ENCODE results near the gene TBC1D22B. TPM values are rescaled to one million over a fixed set of nuclear protein-coding genes. Genes with fewer than 3 reads are reported as not detected.

TBC1D22B gene
- total and polyA plus RNA-seq, 9 of the 15 experiments (the other 6 are each of a cell fraction or from before 2014, with no cell fraction given) = 4.8 to 24.2 (median 13.5) TPM

DNA sequence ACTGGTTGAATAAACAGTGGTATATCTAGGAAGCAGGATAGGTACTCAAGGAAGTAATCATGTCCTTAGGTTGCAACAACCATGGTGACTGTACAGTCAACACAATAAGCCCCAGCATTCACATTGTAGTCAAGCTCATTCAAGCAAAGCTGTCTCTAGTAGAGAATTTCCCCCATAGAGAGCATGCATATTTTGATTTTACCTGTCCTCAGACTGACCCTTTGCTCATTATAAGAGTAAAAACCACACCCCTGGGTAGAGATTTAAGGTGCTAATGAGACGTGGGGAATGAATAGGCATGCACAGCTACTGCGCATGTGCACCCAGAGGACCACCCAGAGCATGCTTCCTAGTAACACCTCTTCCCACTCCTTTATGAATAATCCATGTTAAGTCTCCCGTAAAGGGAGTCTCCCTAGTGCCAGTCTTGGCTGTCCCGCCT is 90.1 kb downstream of the TBC1D22B start:
- H3K4me1 ChIP-seq (replicated peaks in 1 of 2; ENCODE audit: control insufficient read depth in 2 of 2, insufficient read depth in 2 of 2, low read length in 2 of 2) = no peaks in the 10 kb centered on the region
- no peaks in the 10 kb centered on the region for H4K20me1 ChIP-seq (replicated peaks; ENCODE audit: control insufficient read depth, insufficient read depth, low read length)
- H3K4me2 ChIP-seq (ENCODE audit: insufficient read depth, low read length) = no peak overlapping the region
- H3K9me1 ChIP-seq (ENCODE audit: control insufficient read depth, insufficient read depth, low read length) = no peaks in the 10 kb centered on the region
- no peak overlapping the region for H2AFZ ChIP-seq (ENCODE audit: low read depth, low read length)
- no peak overlapping the region for H3K9ac ChIP-seq (ENCODE audit: insufficient read depth in 1 of 2, low read depth in 2 of 2, low read length in 2 of 2)
- ChIA-PET CTCF (ENCODE audit: low intra/inter-chr PET ratio) (no interaction called here), POLR2A (no interaction called here)
- no peaks in the 10 kb centered on the region for H3K9me3 ChIP-seq (replicated peaks; ENCODE audit: control insufficient read depth, insufficient read depth, low read depth, low read length)
- H3K27ac ChIP-seq (ENCODE audit: extremely low read depth, low read depth, low read length) = no peak overlapping the region
- no peaks in the 10 kb centered on the region for H3K79me2 ChIP-seq (ENCODE audit: control insufficient read depth, insufficient read depth, low read length)
- H3K4me3 ChIP-seq = no peak overlapping the region
- 36% methylated on average over 4 of the region's 4 CpGs for WGBS (ENCODE audit: insufficient coverage, low coverage, missing lambda C conversion rate)
- BruUV-seq (replicated peaks) = no TSS peak
- in situ Hi-C loops (cut with MboI) = no loop called here
- DNase-seq (ENCODE audit: extremely low read depth in 1 of 4, low spot score in 3 of 4) (no peak), FAIRE-seq (no peak), ATAC-seq (no peak)
- H3K27me3 ChIP-seq (ENCODE audit: control insufficient read depth in 2 of 2, insufficient read depth in 2 of 2, low read length in 2 of 2) = peaks cover 5 to 7% of the 10 kb centered on the region in 2 experiments; a peak in 3 of 5 replicates
- H3K36me3 ChIP-seq (ENCODE audit: control insufficient read depth, insufficient read depth, low read length) = no peaks in the 10 kb centered on the region
- intact Hi-C loops (cut with micrococcal nuclease) = no loop called here
- TF ChIP-seq ZNF507 (tag; conservative IDR thresholded peaks at IDR 0.05) (no peak), NRF1 (conservative IDR thresholded peaks at IDR 0.05 in 1 of 2, IDR thresholded peaks at IDR 0.05 in 1 of 2) (peak; percentile 58 to 64)

DNA sequence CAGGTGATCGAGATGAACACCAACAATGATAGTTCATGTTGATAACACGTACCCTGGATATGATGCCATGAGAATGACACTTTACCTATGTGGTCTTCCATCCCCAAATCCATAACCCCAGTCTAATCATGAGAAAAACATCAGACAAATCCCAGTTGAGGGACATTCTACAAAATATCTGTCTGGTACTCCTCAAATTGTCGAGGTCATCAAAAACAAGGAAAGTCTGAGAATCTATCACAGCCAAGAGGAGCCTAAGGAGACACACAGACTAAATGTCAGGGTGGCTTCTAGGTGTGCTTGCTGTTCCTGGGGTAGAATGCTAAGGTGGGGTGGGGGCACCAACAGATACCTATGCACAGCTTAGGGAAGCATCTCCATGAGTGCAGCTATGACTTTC is 93.5 kb downstream of the TBC1D22B start:
- no peak for FAIRE-seq
- POLR2A ChIA-PET = interaction anchor here (1.3 kb wide), 1 partner anchor 16 kb away, joined by 3 read pairs; no protein-coding TSS in a partner anchor

More for the DNA sequence above, 93.5 kb downstream of the TBC1D22B start:
- Histone ChIP-seq H3K4me2 (ENCODE audit: insufficient read depth, low read length) (no peak overlapping the region), H3K27me3 (ENCODE audit: control insufficient read depth in 2 of 2, insufficient read depth in 2 of 2, low read length in 2 of 2) (no peaks in the 10 kb centered on the region), H3K4me1 (replicated peaks in 1 of 2; ENCODE audit: control insufficient read depth in 2 of 2, insufficient read depth in 2 of 2, low read length in 2 of 2) (peaks cover 11 to 23% of the 10 kb centered on the region in 2 experiments; a peak in 4 of 5 replicates), H4K20me1 (replicated peaks; ENCODE audit: control insufficient read depth, insufficient read depth, low read length) (no peaks in the 10 kb centered on the region), H3K9me3 (replicated peaks; ENCODE audit: control insufficient read depth, insufficient read depth, low read depth, low read length) (no peaks in the 10 kb centered on the region), H3K9ac (ENCODE audit: insufficient read depth in 1 of 2, low read depth in 2 of 2, low read length in 2 of 2) (no peak overlapping the region), H3K9me1 (ENCODE audit: control insufficient read depth, insufficient read depth, low read length) (no peaks in the 10 kb centered on the region), H3K4me3 (no peak overlapping the region), H3K36me3 (ENCODE audit: control insufficient read depth, insufficient read depth, low read length) (no peaks in the 10 kb centered on the region), H3K79me2 (ENCODE audit: control insufficient read depth, insufficient read depth, low read length) (peaks cover 25% of the 10 kb centered on the region), H2AFZ (ENCODE audit: low read depth, low read length) (no peak overlapping the region), H3K27ac (ENCODE audit: extremely low read depth, low read depth, low read length) (no peak overlapping the region)
- TF ChIP-seq C11orf30 (IDR thresholded peaks at IDR 0.05; ENCODE audit: low read depth) (peak; percentile 83), ZNF316 (IDR thresholded peaks at IDR 0.05) (peak; percentile 92), RFX7 (CRISPR knock-in tag; IDR thresholded peaks at IDR 0.05) (no peak), MAFK (IDR thresholded peaks at IDR 0.05; ENCODE audit: low read length) (peak; percentile 66), ZNF263 (CRISPR knock-in tag; IDR thresholded peaks at IDR 0.05; ENCODE audit: borderline replicate concordance) (no peak), SRSF9 (IDR thresholded peaks at IDR 0.05; ENCODE audit: borderline replicate concordance, low read depth, low read length) (no peak), MAFF (IDR thresholded peaks at IDR 0.05; ENCODE audit: low read length) (peak; percentile 64), MAFG (tag; conservative IDR thresholded peaks at IDR 0.05) (peak; percentile 68)
- 3% methylated on average over 3 of the region's 3 CpGs for WGBS (ENCODE audit: insufficient coverage, low coverage, missing lambda C conversion rate)
- in situ Hi-C loops (cut with MboI) = loop anchor here (25.0 kb wide), 1 partner anchor 1136 kb away; no protein-coding TSS in a partner anchor
- intact Hi-C loops (cut with micrococcal nuclease) = no loop called here
- CTCF ChIA-PET (ENCODE audit: low intra/inter-chr PET ratio) = no interaction called here
- no peak for DNase-seq (ENCODE audit: extremely low read depth in 1 of 4, low spot score in 3 of 4)
- no TSS peak for BruUV-seq (replicated peaks)
- no peak for ATAC-seq
